NCI-H2107 treated with DMSO at 0.1 percent for 48 hours (cell line): ENCODE results near the gene RNLS.
"Not testable (repeated sequence)": the region's sequence is repeated elsewhere in the genome, so short reads cannot be mapped to it uniquely, and the experiment has no call there.

ENCODE experiments used
- DNase-seq: peaks from one replicate; lab custom pipeline; 2025; ENCODE audit not compliant: unreplicated experiment; lab: John Stamatoyannopoulos, UW

The RNLS gene

DNA sequence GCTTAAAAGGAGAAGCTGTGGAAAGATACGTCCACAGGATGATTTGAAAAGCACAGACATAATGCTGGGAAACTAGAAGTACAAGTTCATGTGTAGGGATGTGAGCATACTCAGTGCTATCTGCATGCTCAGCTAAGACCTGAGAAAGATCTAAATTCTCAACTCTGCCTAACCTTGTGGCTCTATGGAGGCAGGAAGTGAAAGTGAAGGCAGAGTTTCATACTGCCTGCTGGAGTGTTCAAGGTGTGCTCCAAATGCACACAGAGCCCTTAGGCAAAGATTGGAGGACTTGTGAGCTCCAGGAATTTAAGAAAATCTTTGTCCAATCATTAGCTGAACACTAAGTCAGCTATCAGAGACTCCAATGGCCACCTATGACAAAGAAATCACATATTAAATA, 190.9 kb downstream of the RNLS start:
- no peak for DNase-seq

DNA sequence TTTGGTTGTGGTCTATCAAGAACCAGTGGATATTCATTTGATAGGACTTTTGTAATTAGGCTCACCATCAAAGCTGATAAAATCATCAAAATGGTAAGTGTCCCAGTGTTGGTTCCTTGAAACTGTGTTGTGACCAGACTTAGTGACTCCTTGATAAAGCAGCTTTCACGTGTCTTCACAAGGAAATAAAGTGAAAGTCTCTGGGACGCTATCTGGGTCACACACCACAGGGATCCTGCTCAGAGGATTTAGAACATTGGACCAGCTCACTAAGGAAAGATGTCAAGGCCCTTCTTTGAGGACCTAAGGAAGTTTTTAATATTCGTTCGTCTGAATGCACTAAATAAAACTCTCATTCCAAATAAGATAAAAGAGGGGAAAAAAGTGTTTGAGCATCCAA, 193.1 kb downstream of the RNLS start:
- no peak for DNase-seq

DNA sequence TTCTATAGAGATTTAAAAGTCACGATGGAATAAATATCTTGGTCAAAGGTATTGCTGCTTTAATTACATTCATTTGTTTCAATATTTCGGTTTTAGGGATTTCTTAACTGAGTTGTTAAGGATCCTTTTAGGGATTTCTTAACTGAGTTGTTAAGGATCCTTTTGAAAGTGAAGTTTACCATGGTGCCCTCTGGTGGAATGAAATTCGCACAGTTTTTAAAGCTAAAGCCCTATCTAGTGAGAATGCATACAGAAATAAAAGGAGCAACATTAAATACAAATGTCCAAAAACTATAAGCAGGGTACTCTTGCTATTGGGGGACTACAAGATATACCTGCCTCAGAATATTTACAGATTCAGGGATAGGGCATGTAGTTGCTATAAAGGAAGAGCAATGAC, 193.7 kb downstream of the RNLS start:
- DNase-seq: no peak

DNA sequence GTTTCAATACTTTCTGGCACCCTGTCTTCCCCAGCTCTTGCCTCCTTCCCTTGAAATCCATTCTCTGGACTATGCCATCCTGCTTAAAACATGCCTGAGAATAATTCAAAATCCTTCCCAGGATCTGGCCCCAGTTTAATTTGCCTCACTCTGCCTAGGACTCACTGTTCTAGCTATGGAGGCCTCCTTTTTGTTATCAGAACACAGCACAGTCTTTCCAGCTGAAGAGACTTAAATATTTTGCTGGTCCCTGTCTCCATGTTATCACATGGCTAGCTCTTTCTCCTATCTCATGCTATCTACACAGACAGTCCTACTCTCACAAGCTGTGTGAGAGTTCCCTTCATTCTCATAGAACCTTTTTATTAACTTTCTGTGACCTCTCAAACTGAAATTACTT, 194.8 kb downstream of the RNLS start:
- DNase-seq: no peak

DNA sequence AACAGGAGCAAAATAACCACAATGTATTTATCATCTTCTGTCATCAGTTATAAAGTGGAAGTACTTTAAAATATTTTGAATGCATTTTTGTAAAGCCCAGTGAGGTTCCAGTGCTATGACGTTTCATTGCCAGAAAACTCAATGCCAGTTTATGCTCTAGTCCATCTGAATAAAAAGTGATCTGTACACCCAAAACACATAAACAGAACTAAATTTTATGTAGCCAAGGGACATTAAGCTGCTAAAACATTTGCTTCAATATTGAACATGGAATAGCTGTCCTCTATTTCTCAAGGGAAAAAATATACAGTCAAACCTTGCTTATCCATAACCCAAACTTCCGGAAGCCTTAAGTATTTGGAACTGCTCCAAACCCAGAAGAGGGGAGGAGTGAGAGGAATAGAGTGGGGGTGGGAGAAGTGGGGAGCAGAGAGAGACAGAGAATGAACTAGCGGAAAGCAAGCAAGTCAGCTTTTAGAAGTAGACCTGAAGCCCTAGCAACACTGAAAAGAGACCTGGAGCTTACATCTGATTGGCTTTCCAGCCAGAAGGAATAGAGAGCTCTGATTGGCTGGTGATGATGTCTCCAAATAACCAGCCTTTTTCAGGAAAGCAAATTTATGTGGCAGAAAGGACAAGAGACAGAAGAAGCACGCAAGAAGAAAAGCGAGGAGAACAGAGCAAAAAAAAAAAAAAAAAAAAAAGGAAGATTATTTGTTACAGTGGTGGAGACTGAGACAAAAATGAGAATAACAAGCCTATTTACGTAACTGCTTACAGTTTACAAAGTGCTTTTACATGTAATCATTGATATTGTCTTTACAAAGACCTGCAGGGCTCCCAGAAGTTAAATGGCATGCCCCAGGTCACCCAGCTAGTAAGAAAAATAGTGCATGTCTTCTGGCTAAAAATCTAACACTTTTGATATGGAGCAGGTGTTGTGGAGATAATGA, 196.0 kb downstream of the RNLS start:
- DNase-seq: no peak

DNA sequence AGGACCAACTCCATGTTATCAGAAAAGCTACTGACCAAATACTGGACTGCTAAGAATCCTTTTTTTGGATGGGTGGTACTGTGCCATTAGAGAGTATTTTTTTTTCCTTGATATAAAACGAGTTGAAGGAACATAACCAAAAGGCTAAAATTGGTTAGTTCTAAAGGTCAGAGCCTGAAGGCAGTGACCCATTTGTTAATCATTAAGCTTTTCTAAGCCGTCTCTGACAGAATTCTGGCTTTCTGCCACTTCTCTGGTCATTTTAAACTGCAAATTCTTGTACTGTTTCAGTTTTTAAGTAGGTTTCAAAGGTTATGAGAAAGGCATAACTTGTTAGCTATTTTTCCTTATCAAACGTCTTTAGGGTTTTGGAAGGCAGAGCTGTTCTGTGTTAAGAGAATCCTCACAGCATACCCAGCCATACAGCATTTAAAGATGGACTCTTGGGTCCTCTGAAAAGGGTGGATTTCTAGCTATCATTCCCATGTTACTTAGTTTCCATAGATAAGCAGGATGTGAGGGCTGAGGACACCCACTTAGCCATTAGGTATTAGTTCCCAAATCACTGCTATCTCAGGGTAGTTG, 196.8 kb downstream of the RNLS start:
- no peak for DNase-seq

DNA sequence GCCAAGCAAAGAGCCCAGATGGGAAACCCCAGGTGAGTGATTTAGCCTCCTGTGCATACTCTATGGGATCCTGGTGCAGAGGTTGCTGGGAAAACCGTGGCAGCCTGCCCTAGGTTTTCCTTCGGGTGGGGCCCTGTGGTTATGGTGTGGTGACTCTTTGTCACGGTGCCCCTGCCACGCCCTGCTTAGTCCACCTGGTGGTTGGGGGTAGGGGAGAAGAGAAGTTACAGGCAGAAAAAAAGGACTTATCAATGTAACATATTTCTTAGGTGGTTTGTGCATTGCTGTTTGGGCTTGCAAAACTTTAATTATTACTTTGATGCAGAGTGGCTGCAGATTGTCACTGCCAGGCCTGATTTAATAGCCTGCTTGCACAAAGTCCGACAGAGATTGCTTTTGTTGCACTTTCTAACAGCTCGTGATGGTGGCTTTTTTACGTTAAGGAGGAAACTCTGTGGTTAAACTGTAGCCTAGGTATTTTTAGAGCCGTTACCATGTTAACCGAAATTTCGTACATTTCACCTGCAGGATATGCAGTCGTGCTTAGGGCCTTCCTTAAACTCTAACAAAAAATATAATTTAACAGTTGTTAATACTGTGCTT, 197.4 kb downstream of the RNLS start:
- no peak for DNase-seq

DNA sequence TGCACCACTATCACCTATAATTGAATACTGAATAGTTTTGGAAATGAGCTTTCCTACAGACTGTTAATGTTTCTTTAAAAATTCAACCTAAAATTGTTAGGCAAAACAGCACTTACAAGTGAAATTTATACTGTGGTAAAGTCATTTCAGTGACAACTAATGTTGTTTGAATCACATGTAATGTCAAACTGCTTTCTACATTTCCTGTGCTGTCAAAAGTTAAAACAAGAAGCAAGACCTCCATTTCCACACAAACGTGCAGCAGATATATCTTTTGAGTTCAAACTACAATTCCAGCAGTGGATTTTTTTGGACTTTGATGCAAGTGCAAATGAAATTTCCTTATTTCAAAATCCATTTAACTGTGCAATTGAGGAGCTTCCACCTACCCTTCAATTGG, 199.8 kb downstream of the RNLS start:
- DNase-seq: no peak

DNA sequence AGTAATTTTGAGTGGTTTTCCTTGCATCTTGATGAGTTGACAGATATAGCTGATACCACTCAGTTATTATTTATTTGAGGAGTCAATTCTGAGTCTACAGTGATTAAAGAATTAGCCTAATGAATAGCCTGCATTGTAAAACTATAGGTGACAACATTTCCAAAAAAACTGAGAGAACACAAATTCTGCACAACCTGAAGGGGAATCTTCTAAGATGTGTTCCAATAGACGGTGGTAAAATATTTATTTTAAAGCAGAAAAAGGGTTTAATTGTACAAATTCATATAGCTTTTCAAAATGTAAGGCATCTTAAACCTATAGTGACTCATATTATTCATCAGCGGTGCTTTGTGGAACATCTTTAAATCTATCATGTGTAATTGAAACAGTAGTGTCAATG, 200.4 kb downstream of the RNLS start:
- DNase-seq: no peak

DNA sequence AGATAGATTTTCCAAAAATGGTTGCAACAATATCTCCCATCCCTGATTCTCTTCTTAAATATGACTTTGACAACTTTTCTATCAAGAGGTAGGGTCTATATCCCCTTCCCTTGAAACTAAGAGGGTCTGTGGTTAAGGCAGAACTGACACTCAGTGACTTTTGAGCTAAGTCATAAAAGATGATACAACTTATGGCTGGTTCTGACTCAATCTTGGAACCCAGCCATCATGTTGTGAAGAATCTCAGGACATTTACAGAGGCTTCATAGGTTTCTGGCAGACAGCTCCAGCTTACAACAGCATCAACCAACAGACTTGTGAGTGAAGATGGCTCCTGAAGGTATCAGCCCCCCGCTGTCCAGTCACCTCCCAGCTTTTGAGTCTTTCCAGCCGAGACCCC, 203.5 kb downstream of the RNLS start:
- DNase-seq: no peak

DNA sequence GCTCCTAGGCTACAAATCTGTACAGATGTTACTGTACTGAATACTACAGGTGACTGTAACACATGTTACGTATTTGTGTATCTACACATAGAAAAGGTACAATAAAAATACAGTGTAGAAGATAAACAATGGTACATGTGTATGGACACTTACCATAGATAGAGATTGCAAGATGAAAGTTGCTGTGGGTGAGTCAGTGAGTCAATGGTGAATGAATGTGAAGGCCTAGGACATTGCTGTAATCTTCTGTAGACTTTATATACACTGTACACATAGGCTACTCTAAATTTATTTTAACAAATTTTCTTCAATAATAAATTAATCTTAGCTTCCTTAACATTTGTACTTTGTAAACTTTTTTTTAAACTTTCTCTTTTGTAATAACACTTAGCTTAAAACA, 205.6 kb downstream of the RNLS start:
- no peak for DNase-seq

DNA sequence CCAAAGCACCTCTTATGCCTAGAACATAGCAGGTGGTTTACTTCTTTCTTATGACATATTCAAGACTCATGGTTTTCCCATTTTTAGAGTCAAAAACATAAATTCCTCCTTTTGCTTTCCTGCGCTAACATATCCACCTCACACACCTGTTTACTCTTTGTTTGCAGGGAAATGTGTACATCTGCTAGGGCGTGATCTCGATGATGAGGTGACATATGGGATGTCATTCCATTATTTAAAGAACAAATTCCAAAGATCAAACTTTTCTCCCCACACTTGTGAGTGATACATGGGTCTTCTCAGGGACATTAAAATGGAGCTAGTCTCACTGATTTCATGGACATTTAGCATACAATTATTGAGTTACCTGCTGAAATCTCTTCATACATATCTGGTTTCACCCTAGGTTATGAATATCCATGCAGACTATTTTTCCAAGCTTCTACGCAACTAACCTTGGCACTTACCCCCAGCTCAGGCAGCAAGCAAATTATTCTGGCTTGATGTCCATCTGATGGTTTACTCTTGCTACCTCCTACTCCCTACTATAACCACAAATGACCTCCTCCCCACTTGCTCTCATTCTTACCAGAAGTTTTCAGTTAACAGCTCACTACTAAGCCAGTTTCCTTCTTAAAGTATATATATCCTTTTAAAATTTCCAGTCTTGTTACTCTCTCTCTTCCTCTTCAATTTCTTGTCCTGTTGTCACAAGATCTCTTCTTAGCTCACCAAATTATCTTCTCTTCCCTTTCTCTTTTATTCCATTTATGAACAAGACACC, 208.5 kb downstream of the RNLS start:
- no peak for DNase-seq

DNA sequence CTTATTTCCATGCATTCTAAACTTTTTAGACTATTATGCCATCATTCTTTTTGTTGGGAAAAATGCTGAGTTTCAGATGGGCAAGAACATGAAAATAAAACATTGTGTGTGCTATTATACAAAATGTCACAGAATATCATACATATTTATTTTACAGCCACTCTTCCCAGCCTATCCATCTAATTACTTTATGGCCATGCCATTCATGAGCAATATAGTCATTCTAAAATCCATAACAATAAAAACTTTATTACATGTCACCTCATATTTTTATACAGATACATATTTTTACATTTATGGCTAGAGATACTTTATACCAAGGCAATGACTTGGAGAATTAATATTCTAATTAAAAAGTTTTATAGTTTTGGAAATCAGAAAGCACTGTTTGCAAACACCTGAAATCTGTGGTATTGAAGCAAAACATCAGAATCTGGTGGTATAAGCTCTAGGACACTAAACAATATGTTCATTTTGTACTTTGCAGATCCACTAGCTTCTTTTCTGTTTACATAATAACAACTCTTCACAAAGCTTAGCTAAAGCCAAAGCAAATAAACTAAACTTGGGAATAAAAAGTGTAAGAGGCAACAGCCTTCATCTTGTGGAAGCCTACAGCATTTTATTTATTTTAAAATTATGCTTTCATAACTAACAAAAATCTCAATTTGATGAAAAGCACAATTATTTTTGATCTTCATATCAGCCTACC, 210.1 kb downstream of the RNLS start:
- no peak for DNase-seq

DNA sequence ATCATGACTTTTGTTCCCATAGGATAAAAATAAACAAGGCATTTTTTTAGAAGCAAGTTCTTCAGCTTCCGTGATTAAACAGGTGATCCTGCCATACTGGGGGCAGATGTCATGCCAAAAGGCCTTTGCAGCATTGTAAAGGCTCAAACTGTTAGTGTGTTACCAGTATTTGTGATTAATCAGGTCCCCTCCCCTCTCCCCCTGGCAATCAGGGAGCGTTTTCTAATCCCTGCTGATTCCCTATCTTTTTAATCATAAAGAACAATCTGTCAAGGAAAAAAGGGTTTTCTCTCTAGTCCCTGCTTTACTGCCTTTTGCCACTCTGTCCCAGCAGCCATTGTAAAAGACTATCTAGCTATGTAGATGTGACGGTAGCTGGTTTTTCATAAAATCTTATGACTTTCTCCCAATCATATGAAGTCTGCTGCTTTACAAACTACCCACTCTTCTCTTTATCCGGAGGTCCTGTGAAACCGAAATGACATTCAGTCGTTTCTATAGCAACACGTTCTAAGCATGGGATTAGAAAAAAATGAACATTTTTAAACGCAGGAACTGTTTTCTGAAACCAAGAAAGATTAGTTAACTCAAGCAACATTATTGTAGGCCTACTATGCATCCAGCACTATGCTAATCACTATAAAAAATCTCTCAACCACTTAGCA, 210.9 kb downstream of the RNLS start:
- DNase-seq: no peak

DNA sequence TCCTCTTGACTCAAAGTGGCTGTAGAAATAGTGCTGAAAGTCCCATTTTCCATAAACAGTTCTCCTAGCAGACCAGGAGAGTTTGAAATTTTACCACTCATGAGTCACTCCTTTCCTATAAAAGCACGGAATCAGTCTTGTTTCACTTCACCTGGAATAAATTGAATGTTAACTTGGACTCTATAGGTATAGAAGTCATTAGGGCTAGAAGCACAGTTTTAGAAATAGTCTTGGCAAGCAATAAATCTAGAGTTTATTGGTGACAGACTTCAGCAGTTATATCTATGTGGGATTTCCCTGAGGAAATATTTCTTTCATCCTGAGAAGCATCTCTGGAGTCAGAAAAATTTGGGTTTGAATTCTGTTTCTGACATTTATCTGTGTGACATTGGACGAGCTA, 212.4 kb downstream of the RNLS start:
- DNase-seq: no peak

DNA sequence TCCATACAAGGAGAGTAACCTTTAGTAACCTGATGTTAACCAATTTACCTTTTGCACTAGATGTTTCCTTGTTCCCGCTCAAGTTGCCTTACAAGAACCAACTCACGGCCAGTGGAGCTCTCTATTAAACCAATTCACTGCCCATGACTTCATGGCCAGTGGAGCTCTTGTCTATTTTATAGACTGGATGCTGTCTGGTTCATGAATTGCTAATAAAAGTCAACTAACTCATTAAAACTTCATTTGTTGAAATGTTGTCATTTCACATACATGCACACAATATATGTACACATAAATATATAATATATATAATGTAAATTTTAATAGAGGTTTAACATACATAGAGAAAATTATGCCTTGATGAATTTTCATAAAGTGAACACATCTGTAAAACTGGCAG, 216.3 kb downstream of the RNLS start:
- no peak for DNase-seq

DNA sequence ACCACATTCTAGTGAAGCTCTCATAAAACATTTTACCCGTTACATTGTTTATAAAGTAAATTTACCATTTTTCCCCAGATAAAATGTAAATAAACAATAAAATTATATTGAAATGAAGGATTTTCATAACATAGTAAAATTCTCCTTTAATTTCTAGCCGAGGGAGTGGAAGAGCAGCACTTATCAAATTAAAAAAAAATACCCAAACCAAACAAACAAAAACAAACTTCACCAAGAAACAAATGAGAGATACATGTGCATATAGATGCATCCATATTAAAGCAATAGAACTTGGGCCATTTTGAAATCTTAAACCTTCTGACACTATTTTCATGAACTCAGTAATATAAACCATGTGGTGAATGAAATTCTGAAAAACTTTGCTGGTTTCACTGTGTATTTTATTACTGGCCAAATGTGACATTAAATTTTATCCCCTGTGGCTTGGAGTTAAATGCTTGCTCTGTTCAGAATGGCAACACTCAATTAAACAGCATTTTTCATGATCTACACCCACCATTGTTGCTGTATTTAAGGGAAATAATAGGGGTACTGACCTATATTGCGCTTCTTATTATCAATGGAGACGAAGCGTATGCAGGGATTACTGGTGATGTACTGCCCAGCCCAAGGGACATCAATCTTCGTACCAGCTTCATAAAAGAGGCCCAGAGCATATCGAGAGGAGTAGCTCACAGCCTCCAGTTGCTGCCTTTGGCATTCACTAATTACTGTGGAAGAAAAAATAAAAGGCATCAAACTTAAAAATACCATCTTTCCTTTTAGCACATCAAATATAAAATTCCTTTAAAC, 220.9 kb downstream of the RNLS start:
- no peak for DNase-seq

DNA sequence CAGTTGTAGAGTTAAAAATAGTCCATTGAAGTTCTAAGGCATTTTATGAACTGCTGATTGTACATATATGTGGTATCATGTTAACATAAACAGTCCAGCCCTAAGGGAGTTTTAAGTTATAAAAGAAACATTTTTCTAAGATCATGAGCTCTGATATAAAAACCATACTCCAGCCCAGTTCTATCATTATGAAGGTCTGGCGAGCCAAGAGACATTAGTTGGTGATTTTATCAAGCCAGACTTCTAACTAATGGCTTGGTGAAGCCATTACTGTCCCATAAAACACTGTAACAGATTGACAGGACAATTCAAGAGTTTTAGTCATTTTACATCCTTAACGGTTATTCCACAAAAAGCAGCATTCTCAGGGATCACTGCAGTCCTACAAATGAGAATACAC, 221.6 kb downstream of the RNLS start:
- no peak for DNase-seq

DNA sequence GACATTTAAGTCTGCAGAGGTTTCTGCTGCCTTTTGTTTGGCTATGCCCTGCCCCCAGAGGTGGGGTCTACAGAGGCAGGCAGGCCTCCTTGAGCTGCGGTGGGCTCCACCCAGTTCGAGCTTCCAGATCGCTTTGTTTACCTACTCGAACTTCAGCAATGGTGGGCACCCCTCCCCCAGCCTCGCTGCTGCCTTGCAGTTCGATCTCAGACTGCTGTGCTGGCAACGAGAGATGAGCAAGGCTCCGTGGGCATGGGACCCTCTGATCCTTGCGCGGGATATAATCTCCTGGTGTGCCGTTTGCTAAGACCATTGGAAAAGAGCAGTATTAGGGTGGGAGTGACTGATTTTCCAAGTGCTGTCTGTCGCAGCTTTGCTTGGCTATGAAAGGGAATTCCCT, 227.4 kb downstream of the RNLS start:
- not testable (repeated sequence) for DNase-seq
